Ureter (tissue), 1 donor: Measurements from ENCODE around the gene DPPA2. TPM values are rescaled to one million over a fixed set of nuclear protein-coding genes. Genes with fewer than 3 reads are reported as not detected.
"Not testable (repeated sequence)": the region's sequence is repeated elsewhere in the genome, so short reads cannot be mapped to it uniquely, and the experiment has no call there.

Source experiments
- DNase-seq: peaks from one replicate; pipeline ENCODE4 v3.0.0-alpha.2; 2020; ENCODE audit warnings: low spot score
- total RNA-seq: library from RNA; stranded (reverse); gene quantifications from one replicate; pipeline ENCODE4 v1.2.4, GENCODE V29; 2023
- donor health status: DM: yes; HTN: yes; CAD: no.

Gene DPPA2, protein sequence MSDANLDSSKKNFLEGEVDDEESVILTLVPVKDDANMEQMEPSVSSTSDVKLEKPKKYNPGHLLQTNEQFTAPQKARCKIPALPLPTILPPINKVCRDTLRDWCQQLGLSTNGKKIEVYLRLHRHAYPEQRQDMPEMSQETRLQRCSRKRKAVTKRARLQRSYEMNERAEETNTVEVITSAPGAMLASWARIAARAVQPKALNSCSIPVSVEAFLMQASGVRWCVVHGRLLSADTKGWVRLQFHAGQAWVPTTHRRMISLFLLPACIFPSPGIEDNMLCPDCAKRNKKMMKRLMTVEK
- total RNA-seq: not detected

DNA sequence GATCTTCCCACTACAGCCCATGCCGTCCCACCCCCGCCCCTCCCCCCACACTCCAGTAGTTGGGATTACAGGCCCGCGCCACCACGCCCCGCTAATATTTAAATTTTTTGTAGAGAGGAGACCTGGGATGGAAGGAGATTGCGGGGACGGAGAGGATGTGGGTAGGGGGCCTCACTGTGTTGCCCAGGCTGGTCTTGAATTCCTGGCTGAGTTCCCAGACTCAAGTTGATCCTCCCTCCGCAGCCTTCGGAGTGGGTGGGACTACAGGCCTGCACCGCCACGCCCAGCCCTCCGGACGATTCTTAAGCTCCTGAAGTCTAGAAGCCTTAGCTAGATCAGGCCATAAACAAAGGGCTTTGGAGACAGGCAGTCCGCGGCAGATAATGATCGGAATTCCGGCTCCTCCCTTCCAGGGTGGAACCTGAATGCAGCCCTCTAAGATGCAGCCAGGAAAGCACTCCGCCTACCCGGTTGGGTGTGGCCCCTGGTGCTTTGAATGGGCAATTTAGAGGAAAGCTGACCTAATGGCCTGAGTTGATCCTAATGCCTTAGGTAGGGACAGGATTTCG is at the start of gene DPPA2:
Gene DPPA2, minus strand, starts transcription at position 356 of the 569 bp plus-strand sequence. CDS start 1,975 bp downstream, outside the sequence.
- DNase-seq: no peak

DNA sequence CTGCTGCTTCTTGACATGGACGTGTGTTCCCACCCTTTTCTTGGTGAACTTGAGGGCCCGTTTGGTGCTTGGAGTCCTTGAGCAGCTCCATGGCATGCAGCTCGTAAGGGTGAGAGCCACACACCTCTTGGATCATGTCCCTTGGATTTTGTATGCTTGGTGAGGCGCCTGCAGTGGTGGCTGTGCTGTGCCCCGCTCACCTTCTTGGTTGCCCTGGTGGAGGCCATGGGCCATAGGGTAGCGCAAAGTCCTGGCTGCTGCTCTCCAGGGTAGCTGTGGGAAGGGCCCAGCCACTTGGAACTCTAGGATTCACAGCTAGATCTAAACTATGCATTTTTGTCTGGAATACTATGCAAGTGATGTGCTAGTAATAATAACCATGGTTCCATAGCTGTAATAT is 47.8 kb upstream of the DPPA2 start:
- DNase-seq: no peak

DNA sequence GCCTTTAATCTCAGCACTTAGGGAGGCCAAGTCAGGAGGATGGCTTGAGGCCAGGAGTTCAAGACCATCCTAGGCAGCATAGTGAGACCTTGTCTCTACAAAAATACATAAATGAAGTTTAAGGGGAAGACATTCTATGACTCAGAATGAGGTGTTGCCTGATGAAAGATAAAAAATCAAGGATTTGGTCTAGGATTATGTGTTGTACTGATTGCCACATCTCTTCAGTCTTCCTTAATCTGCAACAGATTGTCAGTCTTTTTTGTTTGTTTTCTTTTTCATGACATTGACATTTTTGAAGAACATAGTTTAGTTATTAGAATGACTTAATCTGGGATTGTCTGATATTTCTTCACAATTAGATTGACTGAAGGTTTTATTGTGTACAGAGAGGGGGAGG is 47.3 kb upstream of the DPPA2 start:
- no peak for DNase-seq

DNA sequence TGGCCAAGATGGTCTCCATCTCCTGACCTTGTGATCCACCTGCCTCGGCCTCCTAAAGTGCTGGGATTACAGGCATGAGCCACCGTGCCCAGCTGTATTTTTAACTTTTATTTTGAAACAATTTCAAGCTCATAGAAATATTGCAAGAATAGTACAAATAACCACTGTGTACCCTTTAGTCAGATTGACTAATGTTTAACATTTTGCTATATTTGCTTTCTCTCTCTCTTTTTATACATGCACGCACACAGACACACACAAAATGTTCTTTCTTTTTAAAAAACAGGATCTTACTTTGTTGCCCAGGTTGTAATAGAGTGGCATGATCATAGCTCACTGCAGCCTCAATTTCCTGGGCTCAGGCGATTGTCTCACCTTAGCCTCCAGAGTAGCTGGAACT is 46.5 kb upstream of the DPPA2 start:
- DNase-seq: no peak

DNA sequence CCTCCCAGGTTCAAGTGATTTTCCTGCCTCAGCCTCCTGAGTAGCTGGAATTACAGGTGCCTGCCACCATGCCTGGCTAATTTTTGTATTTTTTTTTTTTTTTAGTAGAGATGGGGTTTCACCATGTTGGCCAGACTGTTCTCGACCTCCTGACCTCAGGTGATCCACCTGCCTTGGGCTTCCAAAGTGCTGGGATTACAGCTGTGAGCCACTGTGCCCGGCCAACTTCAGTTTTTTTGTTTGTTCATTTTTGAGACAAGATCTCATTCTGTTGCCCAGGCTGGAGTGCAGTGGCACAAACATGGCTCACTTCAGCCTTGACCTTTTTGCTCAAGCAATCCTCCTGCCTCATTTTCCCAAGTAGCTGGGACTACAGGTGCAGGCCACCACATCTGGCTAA is 42.5 kb upstream of the DPPA2 start:
- not testable (repeated sequence) for DNase-seq

DNA sequence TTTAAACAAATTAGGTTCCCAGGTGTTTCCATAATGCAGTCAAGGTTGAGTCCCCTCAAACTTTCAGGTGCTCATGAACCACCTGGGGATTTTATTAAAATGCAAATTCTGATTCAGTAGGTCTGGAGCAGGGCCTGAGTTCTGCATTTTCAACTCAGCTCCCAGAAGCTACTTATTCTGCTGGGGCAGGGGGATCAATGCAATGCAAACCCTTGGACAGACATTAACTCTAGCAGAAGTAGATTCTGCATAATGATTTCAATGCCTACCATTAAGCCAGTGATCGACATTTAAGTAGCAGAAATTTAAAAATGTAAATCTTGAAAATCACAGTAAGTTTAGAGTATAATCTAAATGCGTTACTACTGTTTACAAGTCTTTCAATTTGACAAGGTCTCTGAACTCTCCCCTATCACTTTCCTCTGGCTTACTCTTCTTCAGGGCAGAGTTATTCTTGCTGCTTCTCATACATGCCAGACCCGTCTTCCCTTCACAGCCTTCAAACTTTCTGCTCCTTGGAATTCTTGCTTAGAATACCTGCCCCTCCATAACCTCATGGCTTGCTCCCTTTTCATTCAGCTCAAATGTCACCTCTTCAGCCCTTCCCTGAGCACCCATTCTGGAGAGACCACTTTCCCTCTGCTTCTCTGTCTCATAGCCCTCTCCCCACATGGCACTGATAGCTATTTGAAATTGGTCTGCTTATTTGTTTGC is 40.3 kb upstream of the DPPA2 start:
- DNase-seq: no peak

DNA sequence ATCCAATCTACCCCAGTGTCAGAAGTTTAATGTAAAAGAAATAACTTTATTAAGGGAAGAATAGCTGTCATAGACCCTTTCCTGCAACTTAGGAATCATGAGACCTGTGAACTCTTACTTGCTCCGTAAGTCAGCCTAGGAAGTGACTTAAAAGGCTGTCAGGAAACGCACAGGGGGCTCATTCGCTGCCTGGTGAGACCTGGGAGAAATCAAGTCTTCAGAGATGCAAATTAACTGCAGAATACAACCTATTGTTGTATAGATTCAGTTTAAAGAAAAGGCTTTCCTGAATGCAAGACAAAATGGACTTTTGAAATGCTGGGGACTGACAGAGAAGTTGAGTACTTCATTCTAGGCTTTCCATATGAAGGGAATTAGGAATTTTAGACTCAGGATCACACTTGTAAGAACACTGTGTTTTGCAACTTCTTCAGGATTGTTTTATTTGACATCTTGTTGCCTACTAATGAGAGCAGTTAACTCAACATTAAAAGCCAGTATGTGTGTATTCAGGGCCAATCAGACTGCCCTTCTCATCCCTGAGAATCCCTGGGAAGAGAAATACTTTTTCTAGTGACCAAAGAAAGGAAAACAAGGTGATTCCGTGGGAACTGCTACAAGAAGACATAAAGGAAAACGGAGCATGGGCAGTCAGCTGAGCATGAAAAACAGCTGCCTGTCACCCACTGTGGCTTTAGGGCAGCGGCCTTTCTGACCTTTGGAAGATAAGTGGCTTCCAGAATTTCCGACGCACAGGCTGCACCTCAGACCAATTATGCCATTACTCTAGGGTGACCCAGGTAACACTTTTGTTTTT is 39.5 kb upstream of the DPPA2 start:
- DNase-seq: no peak

DNA sequence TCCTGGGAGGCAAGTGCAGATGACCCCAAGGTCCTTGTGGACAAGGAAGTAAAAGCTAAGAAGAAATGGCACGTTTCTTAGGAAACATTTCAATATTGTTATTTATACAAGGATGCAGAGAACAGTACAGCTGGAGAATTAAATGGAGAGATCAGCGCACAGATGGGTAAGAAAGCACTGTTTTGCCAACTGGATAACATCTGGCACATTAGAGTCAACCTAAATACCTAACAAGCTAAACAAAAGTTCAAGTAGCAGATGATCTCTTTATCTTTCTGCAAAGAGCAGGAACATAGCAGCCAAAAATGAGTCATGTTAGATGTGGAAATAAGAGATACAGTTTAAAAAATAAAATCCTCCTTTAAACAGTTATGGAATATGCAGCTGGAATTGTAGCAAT is 36.7 kb upstream of the DPPA2 start:
- DNase-seq: no peak

DNA sequence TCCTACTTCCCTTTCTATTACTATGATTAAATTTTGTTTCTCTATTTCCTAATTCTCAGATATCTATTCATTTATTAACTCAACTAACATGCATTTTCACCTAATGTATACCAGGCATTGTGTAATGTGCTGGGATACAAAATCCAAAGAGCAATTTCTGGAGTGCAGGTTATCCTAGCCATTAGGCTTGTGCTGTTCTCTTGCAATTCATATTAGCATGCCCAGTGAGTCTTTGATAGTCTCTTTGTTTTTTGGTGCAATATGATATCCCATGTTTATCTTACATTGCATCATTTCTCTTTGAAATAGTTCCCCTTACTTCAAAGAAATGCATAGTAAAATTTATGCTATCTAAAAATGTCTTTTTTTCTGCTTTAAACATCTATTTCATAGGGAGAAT is 34.9 kb upstream of the DPPA2 start:
- DNase-seq: no peak

DNA sequence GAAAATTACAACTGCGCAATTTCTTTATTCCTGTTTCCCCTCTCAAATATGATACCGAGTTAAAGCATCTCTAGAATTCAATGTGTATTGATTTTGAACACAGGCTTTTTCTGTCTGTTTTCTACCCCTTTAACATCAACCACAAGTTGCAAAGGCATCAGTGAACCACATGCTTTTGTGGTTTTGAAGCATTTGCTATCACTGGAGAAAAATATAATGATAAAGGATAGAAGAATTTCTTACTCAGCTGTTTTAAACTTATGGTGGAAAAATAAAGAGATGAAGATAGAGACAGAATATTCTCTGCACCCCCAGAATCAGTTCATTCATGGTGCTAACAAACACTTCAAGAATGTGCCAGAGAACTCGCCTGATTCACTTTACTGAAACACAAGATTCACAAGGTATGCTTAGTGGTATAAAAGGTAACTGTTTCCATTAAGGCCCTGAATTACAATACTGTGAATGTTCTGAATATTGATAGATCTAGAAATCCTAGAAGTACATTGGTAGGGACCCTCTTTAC is 30.5 kb upstream of the DPPA2 start:
- DNase-seq: no peak

DNA sequence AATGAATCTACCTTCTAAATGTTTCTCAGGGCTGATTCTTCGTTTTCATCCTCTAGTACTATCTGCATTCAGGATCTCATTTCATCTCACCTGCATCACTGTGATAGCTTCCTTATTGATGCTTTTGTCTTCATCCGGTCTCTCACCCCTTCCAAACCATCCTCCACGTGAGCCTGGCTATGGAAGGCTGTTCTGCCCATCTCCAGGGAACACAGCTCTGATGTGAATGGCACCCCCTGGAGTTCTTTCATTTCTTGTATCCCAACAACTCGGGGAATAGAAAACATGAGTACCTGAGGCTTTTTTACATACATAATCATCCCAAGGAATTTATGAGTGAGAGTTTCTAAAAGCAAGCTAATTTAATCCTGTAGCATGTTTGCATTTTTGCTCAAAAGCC is 29.8 kb upstream of the DPPA2 start:
- no peak for DNase-seq

DNA sequence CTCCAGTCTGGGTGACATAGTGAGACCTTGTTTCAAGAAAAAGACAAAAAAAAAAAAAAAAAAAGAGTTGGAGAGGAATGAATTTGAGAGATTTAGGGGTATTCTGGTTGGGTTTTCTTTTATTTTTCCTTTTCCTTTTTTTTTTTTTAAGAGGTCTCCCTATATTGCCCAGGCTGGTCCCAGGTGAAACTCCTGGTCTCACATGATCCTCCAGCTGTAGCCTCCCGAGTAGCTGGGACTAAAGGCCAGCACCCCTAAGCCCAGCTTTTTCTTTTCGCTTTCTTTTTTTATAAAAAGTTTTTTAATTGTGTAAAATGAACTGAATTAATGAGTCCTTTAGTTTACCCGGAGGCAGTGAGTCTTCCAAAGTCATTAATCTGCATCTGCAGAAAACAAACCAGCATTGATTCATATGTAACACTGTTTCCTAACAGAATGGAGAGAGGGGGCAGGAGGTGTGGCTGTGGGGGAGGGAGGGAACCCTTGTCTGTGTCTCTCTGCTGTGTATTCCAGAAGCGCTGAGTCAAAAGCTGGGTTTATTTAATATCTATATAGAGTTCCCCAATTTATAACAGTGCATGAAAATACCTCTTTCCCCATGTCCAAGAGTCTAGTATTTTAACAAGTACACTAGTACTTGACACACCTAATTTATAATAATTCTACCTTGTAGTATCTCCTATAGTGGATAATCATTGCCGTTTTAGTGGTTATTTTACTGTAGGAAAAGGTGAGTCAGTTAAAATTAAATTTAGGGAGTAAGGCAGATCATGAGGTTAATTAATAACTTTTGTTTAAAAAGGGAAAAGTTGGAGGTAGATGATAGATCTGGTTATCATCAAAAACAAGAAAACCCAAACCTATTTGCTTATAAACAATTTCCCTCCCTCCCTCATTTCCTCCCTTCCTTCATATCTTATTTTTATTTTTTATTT is 23.7 kb upstream of the DPPA2 start:
- DNase-seq: no peak

DNA sequence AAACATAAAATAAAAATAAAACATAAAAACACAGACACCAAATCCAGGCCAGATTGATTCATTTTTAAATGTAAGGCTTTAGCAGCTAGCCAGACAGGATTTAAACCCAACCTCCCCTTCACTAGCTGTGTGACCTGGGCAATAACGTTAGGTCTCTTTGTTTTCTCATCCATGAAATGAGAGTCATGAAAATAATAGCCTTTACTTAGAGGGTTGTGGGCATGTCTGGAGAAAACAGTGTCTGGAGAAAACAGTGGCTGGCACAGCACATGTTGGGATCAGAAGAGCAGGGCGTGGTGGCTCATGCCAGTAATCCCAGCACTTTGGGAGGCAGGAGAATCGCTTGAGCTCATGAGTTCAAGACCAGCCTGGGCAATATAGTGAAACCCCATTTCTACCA is 22.9 kb upstream of the DPPA2 start:
- DNase-seq: no peak

DNA sequence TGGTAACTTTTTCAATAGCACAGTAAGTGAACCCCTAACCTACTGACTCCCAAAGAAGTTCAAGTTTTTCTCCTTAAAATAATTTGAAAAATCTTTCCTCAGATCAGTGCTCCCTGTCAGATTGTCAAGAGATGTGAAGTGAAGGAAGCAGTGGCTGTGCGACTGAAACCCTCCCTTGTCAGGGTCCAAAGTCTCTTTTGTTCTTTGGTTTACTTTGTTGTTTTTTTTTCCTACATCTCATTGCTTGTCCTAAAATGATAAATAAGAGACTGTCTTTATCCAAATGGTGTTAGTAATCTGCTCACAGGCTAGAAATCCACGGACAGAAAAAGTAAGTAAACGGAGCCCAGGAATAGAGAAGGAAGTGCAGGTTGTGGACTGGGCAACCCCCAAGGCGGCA is 22.0 kb upstream of the DPPA2 start:
- DNase-seq: no peak

DNA sequence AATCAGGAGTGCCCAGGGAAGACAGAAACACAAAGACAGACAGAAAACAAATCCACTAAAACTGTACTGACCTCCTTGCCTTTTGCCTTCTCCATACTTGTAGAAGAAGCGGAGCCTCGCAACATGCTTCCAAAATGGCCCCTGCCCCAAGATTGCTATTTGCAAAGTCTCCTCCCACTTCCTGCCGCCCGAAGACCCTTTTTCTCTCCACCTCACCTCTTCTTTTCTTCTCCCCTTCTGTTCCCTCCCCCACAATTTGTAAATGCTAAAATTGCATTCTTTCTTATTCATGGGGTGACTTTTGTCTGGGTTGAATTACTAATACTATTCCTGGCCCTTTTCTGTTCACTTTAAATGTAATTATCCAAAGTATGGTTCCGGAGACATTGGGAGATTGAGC is 21.1 kb upstream of the DPPA2 start, which contains the start of gene DPPA4:
Gene DPPA4, minus strand, starts transcription at position 154 of the 400 bp plus-strand sequence. Its CDS starts 29 bp downstream, at position 125.
- DNase-seq: no peak

DNA sequence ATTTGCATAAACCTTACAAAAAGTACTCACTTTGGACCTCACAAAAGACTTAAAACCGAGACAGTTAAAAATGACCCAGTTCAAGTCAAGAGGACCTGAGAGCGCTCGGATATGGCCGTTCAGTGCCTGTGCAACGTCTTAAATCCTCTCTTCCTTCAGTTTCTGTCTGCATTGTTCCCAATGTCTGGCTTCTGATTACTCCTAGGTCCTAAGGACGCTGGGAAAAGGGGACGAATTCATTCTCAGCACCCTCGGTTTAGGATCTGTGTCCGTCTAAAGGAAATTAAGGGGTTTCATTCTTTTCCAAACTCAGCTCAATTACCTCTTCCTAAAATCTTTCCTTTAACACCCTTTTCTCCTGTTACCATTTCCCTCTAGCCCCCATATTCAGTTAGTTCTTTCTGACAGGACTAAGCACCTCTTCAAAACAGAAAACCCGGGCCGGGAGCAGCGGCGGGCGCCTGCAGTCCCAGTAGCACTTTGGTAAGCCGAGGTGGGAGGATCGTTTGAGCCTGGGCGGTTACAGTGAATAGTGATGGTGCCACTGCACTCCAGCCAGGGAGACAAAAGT is 20.1 kb upstream of the DPPA2 start:
- DNase-seq: no peak

DNA sequence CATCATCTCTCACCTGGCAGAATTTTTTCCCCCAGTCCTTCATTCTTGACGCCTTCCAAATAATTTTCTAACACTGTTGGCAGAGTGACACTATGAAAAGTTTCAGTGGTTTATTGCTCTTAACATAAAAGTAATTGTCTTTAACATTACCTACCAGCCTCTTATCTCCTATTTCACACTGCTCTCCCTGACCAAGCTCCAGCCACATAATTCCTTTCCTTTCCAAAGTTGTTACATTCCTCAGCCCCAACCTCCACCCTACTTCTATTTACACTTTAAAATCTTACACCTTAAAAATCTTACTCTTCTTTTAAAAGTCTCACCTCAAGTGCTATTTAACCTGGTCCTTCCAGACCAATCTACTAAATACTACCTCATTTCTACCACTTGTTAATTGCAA is 18.3 kb upstream of the DPPA2 start:
- DNase-seq: no peak

DNA sequence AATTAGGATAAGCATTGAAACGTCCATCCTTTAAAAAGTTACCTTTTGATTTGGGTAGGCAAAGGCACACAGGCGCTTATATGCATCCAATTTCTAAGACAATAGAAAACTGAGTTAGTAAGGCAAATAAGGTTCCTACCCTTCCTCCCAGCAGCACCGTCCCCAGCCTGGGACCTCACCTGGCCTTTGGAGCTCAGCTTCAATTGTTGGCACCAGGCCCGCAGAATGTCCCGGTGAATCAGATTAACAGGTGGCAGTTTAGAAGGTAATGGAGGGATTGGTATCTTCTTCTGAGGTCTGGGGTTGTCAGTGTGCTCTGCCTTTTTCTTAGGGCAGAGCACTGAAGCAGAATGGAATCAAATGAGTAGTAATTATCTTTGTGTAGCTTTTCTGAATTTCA is 15.4 kb upstream of the DPPA2 start:
- no peak for DNase-seq

DNA sequence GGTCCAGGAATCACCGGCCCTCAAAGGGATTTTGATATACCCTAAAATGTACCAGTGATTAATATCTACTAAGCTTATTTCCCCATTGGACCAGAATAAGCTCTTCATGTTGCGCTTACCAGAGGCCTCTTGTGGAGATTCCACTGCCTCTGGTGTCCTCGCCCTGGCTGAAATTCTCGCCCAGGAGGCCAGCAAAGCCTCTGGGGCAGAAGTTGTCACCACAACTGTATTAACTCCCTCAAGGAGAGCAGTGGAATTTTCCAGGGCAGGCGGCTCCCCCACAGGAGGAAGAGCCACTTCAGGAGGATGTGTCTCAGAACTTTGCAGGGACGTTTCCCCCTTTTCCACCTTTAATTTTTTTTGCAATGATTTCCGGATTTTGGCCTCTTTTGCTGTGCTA is 14.1 kb upstream of the DPPA2 start:
- DNase-seq: no peak

DNA sequence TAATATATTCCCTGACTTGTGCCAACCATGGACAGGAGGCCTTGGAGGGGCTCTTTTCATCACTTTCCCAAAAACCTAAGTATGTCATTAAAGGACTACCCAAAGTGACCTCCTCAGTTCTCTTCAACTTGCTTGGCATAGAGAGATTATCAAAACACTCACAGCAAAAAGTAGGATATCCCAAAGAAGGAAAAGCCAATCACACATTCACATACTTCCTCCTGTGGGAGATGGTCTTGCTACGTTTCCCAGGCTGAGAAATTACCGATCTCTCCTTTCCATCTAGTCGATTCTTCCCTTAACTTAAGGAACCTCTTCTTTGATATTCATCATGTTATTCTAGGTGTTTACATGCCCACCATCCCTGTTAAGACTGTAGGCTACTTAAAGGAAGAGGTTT is 11.9 kb upstream of the DPPA2 start:
- no peak for DNase-seq

DNA sequence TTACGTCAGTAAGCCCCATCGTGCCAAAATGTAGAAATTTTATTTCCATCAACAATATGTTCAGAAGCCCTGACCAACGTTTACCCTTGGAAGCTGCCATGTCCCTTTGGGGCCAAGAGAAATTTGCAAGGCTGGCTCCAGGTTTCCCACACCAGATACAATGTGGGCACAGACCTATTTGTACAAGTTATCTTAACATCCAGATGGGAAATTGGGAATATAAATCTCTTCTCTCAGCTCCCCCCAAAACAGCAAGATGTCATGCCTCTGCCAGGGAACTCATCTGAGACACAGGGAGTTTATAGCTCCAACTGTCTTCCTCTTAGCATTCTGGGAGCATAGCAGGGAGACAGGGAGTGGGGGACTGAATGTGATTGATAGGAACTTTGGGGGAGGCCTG is 9.3 kb upstream of the DPPA2 start:
- DNase-seq: no peak
